ENCODE data around the gene TMEM217.

The TMEM217 gene

GRCh38 chr6:37177935-37178517, 79.9 kb downstream of the TMEM217 start:
- peaks cover 30% of the 10 kb centered on the region for H3K36me3 ChIP-seq (ENCODE audit: control insufficient read depth, insufficient read depth, low read length)
- H3K4me3 ChIP-seq (ENCODE audit: low read depth, low read length), result no peak overlapping the region
- no peak overlapping the region for H3K27ac ChIP-seq (ENCODE audit: low read depth, low read length)
- no peaks in the 10 kb centered on the region for H3K9me3 ChIP-seq (ENCODE audit: control insufficient read depth, insufficient read depth, low read length)
- no peak overlapping the region for H3K9ac ChIP-seq (ENCODE audit: low read depth, low read length)
- peaks cover 7% of the 10 kb centered on the region; the same call in 1 of the 2 replicates for H3K4me1 ChIP-seq (ENCODE audit: control insufficient read depth, insufficient read depth, low read length)
- no peaks in the 10 kb centered on the region for H3K27me3 ChIP-seq (ENCODE audit: control insufficient read depth, insufficient read depth, low read length)

- Histone ChIP-seq H3K27me3 (ENCODE audit: control insufficient read depth, insufficient read depth, low read length) (no peaks in the 10 kb centered on the region), H3K36me3 (ENCODE audit: control insufficient read depth, insufficient read depth, low read length) (peaks cover 38% of the 10 kb centered on the region), H3K4me1 (ENCODE audit: control insufficient read depth, insufficient read depth, low read length) (peaks cover 10% of the 10 kb centered on the region), H3K4me3 (ENCODE audit: low read depth, low read length) (no peak overlapping the region), H3K9me3 (ENCODE audit: control insufficient read depth, insufficient read depth, low read length) (no peaks in the 10 kb centered on the region), H3K27ac (ENCODE audit: low read depth, low read length) (no peak overlapping the region), H3K9ac (ENCODE audit: low read depth, low read length) (no peak overlapping the region)
These were observed 80.6 kb downstream of the TMEM217 start for GRCh38 chr6:37177077-37177934.

GRCh38 chr6:37176268-37177076, 81.5 kb downstream of the TMEM217 start:
- Histone ChIP-seq H3K27me3 (ENCODE audit: control insufficient read depth, insufficient read depth, low read length) (no peaks in the 10 kb centered on the region), H3K4me3 (ENCODE audit: low read depth, low read length) (no peak overlapping the region), H3K9me3 (ENCODE audit: control insufficient read depth, insufficient read depth, low read length) (no peaks in the 10 kb centered on the region), H3K36me3 (ENCODE audit: control insufficient read depth, insufficient read depth, low read length) (peaks cover 41% of the 10 kb centered on the region), H3K27ac (ENCODE audit: low read depth, low read length) (no peak overlapping the region), H3K9ac (ENCODE audit: low read depth, low read length) (no peak overlapping the region), H3K4me1 (ENCODE audit: control insufficient read depth, insufficient read depth, low read length) (peaks cover 11% of the 10 kb centered on the region)

- Histone ChIP-seq H3K9me3 (ENCODE audit: control insufficient read depth, insufficient read depth, low read length) (no peaks in the 10 kb centered on the region), H3K9ac (ENCODE audit: low read depth, low read length) (no peak overlapping the region), H3K4me3 (ENCODE audit: low read depth, low read length) (no peak overlapping the region), H3K4me1 (ENCODE audit: control insufficient read depth, insufficient read depth, low read length) (peaks cover 11% of the 10 kb centered on the region), H3K27ac (ENCODE audit: low read depth, low read length) (no peak overlapping the region), H3K36me3 (ENCODE audit: control insufficient read depth, insufficient read depth, low read length) (peaks cover 46% of the 10 kb centered on the region), H3K27me3 (ENCODE audit: control insufficient read depth, insufficient read depth, low read length) (no peaks in the 10 kb centered on the region)
These were observed 82.3 kb downstream of the TMEM217 start for GRCh38 chr6:37175332-37176267.

GRCh38 chr6:37174515-37175331, 83.2 kb downstream of the TMEM217 start:
- H3K9me3 ChIP-seq (ENCODE audit: control insufficient read depth, insufficient read depth, low read length), result no peaks in the 10 kb centered on the region
- H3K4me1 ChIP-seq (ENCODE audit: control insufficient read depth, insufficient read depth, low read length), result peaks cover 11% of the 10 kb centered on the region
- H3K9ac ChIP-seq (ENCODE audit: low read depth, low read length), result no peak overlapping the region
- peaks cover 46% of the 10 kb centered on the region for H3K36me3 ChIP-seq (ENCODE audit: control insufficient read depth, insufficient read depth, low read length)
- no peaks in the 10 kb centered on the region for H3K27me3 ChIP-seq (ENCODE audit: control insufficient read depth, insufficient read depth, low read length)
- H3K4me3 ChIP-seq (ENCODE audit: low read depth, low read length), result no peak overlapping the region
- H3K27ac ChIP-seq (ENCODE audit: low read depth, low read length), result peak overlapping the region; percentile 16

- no peaks in the 10 kb centered on the region for H3K9me3 ChIP-seq (ENCODE audit: control insufficient read depth, insufficient read depth, low read length)
- no peak overlapping the region for H3K4me3 ChIP-seq (ENCODE audit: low read depth, low read length)
- peaks cover 11% of the 10 kb centered on the region for H3K4me1 ChIP-seq (ENCODE audit: control insufficient read depth, insufficient read depth, low read length)
- H3K27me3 ChIP-seq (ENCODE audit: control insufficient read depth, insufficient read depth, low read length), result no peaks in the 10 kb centered on the region
- peaks cover 46% of the 10 kb centered on the region for H3K36me3 ChIP-seq (ENCODE audit: control insufficient read depth, insufficient read depth, low read length)
- peak overlapping the region; percentile 16 for H3K27ac ChIP-seq (ENCODE audit: low read depth, low read length)
- no peak overlapping the region for H3K9ac ChIP-seq (ENCODE audit: low read depth, low read length)
These were observed 83.8 kb downstream of the TMEM217 start for GRCh38 chr6:37174196-37174514.

GRCh38 chr6:37173493-37174195, 84.3 kb downstream of the TMEM217 start:
- peaks cover 15% of the 10 kb centered on the region for H3K4me1 ChIP-seq (ENCODE audit: control insufficient read depth, insufficient read depth, low read length)
- peaks cover 46% of the 10 kb centered on the region for H3K36me3 ChIP-seq (ENCODE audit: control insufficient read depth, insufficient read depth, low read length)
- H3K9ac ChIP-seq (ENCODE audit: low read depth, low read length), result no peak overlapping the region
- H3K4me3 ChIP-seq (ENCODE audit: low read depth, low read length), result no peak overlapping the region
- peak overlapping the region; percentile 5 for H3K27ac ChIP-seq (ENCODE audit: low read depth, low read length)
- no peaks in the 10 kb centered on the region for H3K9me3 ChIP-seq (ENCODE audit: control insufficient read depth, insufficient read depth, low read length)
- no peaks in the 10 kb centered on the region for H3K27me3 ChIP-seq (ENCODE audit: control insufficient read depth, insufficient read depth, low read length)

GRCh38 chr6:37172912-37173492, 84.9 kb downstream of the TMEM217 start:
- no peaks in the 10 kb centered on the region for H3K9me3 ChIP-seq (ENCODE audit: control insufficient read depth, insufficient read depth, low read length)
- H3K4me3 ChIP-seq (ENCODE audit: low read depth, low read length), result no peak overlapping the region
- H3K36me3 ChIP-seq (ENCODE audit: control insufficient read depth, insufficient read depth, low read length), result peaks cover 46% of the 10 kb centered on the region
- H3K9ac ChIP-seq (ENCODE audit: low read depth, low read length), result no peak overlapping the region
- H3K27ac ChIP-seq (ENCODE audit: low read depth, low read length), result no peak overlapping the region
- H3K27me3 ChIP-seq (ENCODE audit: control insufficient read depth, insufficient read depth, low read length), result 0 out of 2 replicates have a peak, but pooled peaks cover 3% of the 10 kb centered on the region
- H3K4me1 ChIP-seq (ENCODE audit: control insufficient read depth, insufficient read depth, low read length), result peaks cover 22% of the 10 kb centered on the region
